SK-N-SH (cell line): ENCODE data around the gene WDFY1. TPM values are rescaled to one million over a fixed set of nuclear protein-coding genes. Genes with fewer than 3 reads are reported as not detected.

ENCODE experiments used
- CTCF ChIA-PET: fragments of 300-600, 350-600 bp; formaldehyde crosslinking; extraction: SDS; loops from one replicate; lab custom pipeline; 2021; lab: Yijun Ruan, JAX
- POLR2A ChIA-PET: fragments of 350-600 bp; sonication (Branson Sonifier 250); formaldehyde crosslinking; extraction: SDS; loops from one replicate; lab custom pipeline; 2020; ENCODE audit warnings: antibody characterized with exemption, inconsistent platforms; lab: Yijun Ruan, JAX
- DNase-seq: peaks from one replicate; pipeline ENCODE4 v3.0.0; 2012
- H2AFZ ChIP-seq: fragments of 200-600 bp; sonication (generic); 2 replicates; pipeline ENCODE4 v1.8.1; 2016; ENCODE audit warnings: antibody characterized with exemption, mild to moderate bottlenecking, low read depth
- H3F3A ChIP-seq: fragments of 200-600 bp; sonication (generic); replicated peaks from 2 replicates; pipeline ENCODE3; 2016; ENCODE audit warnings: antibody characterized with exemption, mild to moderate bottlenecking; ENCODE audit not compliant: insufficient read depth
- H3K27ac ChIP-seq, 2 experiments: fragments of 200-500 bp in 1 of 2; fragments of 200-600 bp in 1 of 2; sonication (Bioruptor generic) in 1 of 2; sonication (generic), shearing (Covaris generic) in 1 of 2; 2 replicates each; pipeline versions ENCODE4 v1.5.1 to v1.6.1; 2014 to 2016; ENCODE audit warnings: low read depth in 2 of 2, inconsistent platforms in 1 of 2, low read length in 1 of 2, mild to moderate bottlenecking in 1 of 2, mixed read lengths in 1 of 2
- H3K27me3 ChIP-seq: fragments of 200-600 bp; sonication (generic), shearing (Covaris generic); 2 replicates; pipeline ENCODE4 v1.6.1; 2016; ENCODE audit warnings: mixed run types; ENCODE audit not compliant: insufficient read depth
- H3K36me3 ChIP-seq, 2 experiments: fragments of 200-500 bp in 1 of 2; fragments of 200-600 bp in 1 of 2; sonication (Bioruptor generic) in 1 of 2; sonication (generic) in 1 of 2; replicated peaks in 1 of 2; 2 replicates each; pipeline versions ENCODE3 to v1.5.1; 2014 to 2016; ENCODE audit warnings: low read length in 1 of 2, mild to moderate bottlenecking in 1 of 2; ENCODE audit not compliant: insufficient read depth in 2 of 2, control insufficient read depth in 1 of 2
- H3K4me1 ChIP-seq, 2 experiments: fragments of 200-500 bp in 1 of 2; fragments of 200-600 bp in 1 of 2; sonication (Bioruptor generic) in 1 of 2; sonication (generic), shearing (Covaris generic) in 1 of 2; 2 replicates each; pipeline versions ENCODE4 v1.5.1 to v1.6.1; 2014 to 2016; ENCODE audit warnings: low read depth in 1 of 2, low read length in 1 of 2, mixed run types in 1 of 2; ENCODE audit not compliant: insufficient read depth in 2 of 2, control insufficient read depth in 1 of 2
- H3K4me2 ChIP-seq: fragments of 200-600 bp; sonication (generic), shearing (Covaris generic); 2 replicates; pipeline ENCODE4 v1.6.1; 2017; ENCODE audit warnings: mixed run types
- H3K4me3 ChIP-seq, 2 experiments: fragments of 200-500 bp in 1 of 2; fragments of 200-600 bp in 1 of 2; sonication (Bioruptor generic) in 1 of 2; sonication (generic), shearing (Covaris generic) in 1 of 2; 2 replicates each; pipeline versions ENCODE4 v1.5.1 to v1.8.1; 2014 to 2016; ENCODE audit warnings: low read depth in 2 of 2, inconsistent platforms in 1 of 2, low read length in 1 of 2, mild to moderate bottlenecking in 1 of 2, mixed read lengths in 1 of 2, moderate library complexity in 1 of 2
- H3K79me2 ChIP-seq: fragments of 200-600 bp; sonication (generic); 2 replicates; pipeline ENCODE4 v1.8.1; 2017; ENCODE audit warnings: mild to moderate bottlenecking; ENCODE audit not compliant: insufficient read depth
- H3K9ac ChIP-seq: fragments of 200-600 bp; sonication (generic); 2 replicates; pipeline ENCODE4 v1.6.1; 2017; ENCODE audit warnings: mixed run types
- H3K9me2 ChIP-seq: fragments of 200-600 bp; sonication (generic); 2 replicates; pipeline ENCODE4 v1.6.1; 2017; ENCODE audit warnings: mixed run types
- H3K9me3 ChIP-seq: fragments of 200-600 bp; sonication (generic); 2 replicates; pipeline ENCODE4 v1.6.1; 2017; ENCODE audit warnings: mixed run types, mild to moderate bottlenecking, moderate library complexity
- H4K20me1 ChIP-seq: fragments of 200-600 bp; sonication (generic); 2 replicates; pipeline ENCODE4 v1.6.1; 2017; ENCODE audit warnings: mild to moderate bottlenecking, mixed run types; ENCODE audit not compliant: insufficient read depth
- EP300 ChIP-seq, 2 experiments: IDR thresholded peaks; 2 replicates each; pipeline versions ENCODE4 v1.4.0 to v1.6.1; 2012; ENCODE audit warnings: borderline replicate concordance in 1 of 2, low read depth in 1 of 2, low read length in 1 of 2
- EZH2phosphoT487 ChIP-seq: fragments of 200-600 bp; sonication (generic); IDR thresholded peaks from 2 replicates; pipeline ENCODE4 v1.6.1; 2017; ENCODE audit warnings: low read depth, mixed run types, mild to moderate bottlenecking, antibody characterized with exemption, moderate library complexity, borderline replicate concordance
- FOXJ3 ChIP-seq: sonication (generic); formaldehyde crosslinking; IDR thresholded peaks from 2 replicates; pipeline ENCODE4 v1.5.1; 2020; ENCODE audit warnings: mild to moderate bottlenecking, missing genetic modification reagents
- RFX5 ChIP-seq: IDR thresholded peaks from 2 replicates; pipeline ENCODE4 v1.6.1; 2012; ENCODE audit warnings: mild to moderate bottlenecking, improper control_type of control experiment, low read length
- TCF12 ChIP-seq: IDR thresholded peaks from 2 replicates; pipeline ENCODE4 v1.4.0; 2012
- TEAD4 ChIP-seq: IDR thresholded peaks from 2 replicates; pipeline ENCODE4 v1.4.0; 2012; ENCODE audit warnings: mild to moderate bottlenecking, borderline replicate concordance; ENCODE audit not compliant: insufficient read depth
- WGBS: methylation state at CpG from one replicate; pipeline ENCODE4 v1.1.6; 2017; ENCODE audit warnings: low lambda C conversion rate; 5-methylcytosine and 5-hydroxymethylcytosine counted together
- polyA plus RNA-seq, 3 experiments: library from polyadenylated mRNA; depleted of rRNA; stranded (reverse); fragments of >200 nt; gene quantifications; 2 replicates each; pipeline ENCODE4 v1.2.3, GENCODE V29; 2012
- TF ChIP-seq, protein P1 (sequence below): fragments of 150-350 bp; IDR thresholded peaks from 2 replicates; pipeline ENCODE4 v1.6.1; 2016; ENCODE audit warnings: mild to moderate bottlenecking, low read depth, low read length
- TF ChIP-seq, protein P2 (sequence below): IDR thresholded peaks from 2 replicates; pipeline ENCODE4 v1.4.0; 2012; ENCODE audit warnings: low read depth, borderline replicate concordance

Gene WDFY1
- polyA plus RNA-seq, 1 of the 3 experiments (the other 2 are of a cell fraction), result 21.7 TPM

DNA sequence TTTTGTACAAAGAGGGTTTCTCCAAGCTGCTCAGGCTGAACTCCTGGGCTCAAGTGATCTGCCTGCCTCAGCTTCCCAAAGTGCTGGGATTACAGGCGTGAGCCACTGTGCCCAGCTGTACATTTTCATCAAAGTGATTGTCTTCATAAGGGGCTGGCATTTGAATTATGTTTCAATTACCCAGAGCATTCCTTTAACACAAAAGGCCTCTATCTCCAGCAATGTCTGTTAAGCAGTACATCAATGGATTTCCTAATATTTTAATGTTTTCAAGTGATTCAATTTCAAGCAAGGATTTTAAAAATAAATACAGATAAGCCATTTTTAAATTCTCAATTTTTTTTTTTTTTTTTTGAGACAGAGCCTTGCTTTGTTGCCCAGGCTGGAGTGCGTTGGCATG, 56.9 kb downstream of the WDFY1 start (continued):
- TF ChIP-seq, protein P1, sequence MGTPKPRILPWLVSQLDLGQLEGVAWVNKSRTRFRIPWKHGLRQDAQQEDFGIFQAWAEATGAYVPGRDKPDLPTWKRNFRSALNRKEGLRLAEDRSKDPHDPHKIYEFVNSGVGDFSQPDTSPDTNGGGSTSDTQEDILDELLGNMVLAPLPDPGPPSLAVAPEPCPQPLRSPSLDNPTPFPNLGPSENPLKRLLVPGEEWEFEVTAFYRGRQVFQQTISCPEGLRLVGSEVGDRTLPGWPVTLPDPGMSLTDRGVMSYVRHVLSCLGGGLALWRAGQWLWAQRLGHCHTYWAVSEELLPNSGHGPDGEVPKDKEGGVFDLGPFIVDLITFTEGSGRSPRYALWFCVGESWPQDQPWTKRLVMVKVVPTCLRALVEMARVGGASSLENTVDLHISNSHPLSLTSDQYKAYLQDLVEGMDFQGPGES, result no peak
- no peak for TF ChIP-seq RFX5
- no peak for TF ChIP-seq EP300 (IDR thresholded peaks at IDR 0.05; ENCODE audit: borderline replicate concordance in 1 of 2, low read depth in 1 of 2, low read length in 1 of 2)
- TF ChIP-seq TEAD4, result no peak

DNA sequence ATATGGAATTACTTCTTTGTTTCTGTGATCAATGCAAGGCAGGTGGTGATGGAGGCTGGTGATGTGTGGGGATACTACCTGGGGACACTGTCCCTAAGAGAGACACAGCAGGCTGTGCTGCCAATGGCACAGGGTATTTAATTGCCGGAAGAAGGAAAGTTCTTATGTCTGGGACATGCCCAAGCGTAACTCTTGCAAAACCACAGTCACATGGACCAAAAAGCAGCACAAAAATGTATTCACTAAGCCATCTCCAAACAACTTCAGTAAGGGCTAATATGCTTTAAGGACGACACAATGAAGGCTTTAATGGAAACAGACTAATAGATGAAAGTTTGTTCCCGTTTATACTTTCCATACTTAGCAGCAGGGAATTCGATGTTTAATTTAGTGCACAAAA, 58.0 kb downstream of the WDFY1 start:
- POLR2A ChIA-PET, result no interaction called here
- DNase-seq, result no peak
- H3K27ac ChIP-seq, result peak overlapping the region in 1 of 2 experiments; percentile 35; a peak in 1 of 4 replicates

DNA sequence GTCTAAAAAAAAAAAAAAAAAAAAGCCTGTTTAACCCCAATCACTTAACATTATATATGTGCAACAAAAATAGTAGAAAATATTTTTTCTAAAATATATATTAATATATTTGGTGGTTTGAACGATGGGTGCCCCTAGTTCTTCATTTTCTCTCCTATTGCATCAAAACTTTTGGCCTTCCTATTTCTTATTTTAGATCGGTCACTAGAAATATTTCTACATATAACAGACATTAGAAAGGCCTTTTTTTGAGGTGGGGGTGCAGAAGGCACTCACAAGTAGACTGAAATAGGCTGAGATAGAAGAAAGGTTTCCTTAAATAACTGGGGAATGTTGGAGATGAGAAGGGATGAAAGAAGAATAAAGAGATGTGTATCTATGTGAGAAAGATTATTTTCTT, 58.4 kb downstream of the WDFY1 start:
- Histone ChIP-seq H3K9me2 (no peaks in the 10 kb centered on the region), H4K20me1 (no peaks in the 10 kb centered on the region), H3K27ac (peak overlapping the region in 1 of 2 experiments; percentile 35; a peak in 1 of 4 replicates)
- CTCF ChIA-PET, result no interaction called here
- TF ChIP-seq EZH2phosphoT487 (no peak), TCF12 (no peak), FOXJ3 (CRISPR knock-in tag) (no peak)
- TF ChIP-seq, protein P2, sequence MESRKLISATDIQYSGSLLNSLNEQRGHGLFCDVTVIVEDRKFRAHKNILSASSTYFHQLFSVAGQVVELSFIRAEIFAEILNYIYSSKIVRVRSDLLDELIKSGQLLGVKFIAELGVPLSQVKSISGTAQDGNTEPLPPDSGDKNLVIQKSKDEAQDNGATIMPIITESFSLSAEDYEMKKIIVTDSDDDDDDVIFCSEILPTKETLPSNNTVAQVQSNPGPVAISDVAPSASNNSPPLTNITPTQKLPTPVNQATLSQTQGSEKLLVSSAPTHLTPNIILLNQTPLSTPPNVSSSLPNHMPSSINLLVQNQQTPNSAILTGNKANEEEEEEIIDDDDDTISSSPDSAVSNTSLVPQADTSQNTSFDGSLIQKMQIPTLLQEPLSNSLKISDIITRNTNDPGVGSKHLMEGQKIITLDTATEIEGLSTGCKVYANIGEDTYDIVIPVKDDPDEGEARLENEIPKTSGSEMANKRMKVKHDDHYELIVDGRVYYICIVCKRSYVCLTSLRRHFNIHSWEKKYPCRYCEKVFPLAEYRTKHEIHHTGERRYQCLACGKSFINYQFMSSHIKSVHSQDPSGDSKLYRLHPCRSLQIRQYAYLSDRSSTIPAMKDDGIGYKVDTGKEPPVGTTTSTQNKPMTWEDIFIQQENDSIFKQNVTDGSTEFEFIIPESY, result no peak
- TF ChIP-seq, all 33 proteins: peak for 0
- no peak overlapping the region for H3K4me3 ChIP-seq
- peaks cover 5 to 52% of the 10 kb centered on the region in 2 experiments for H3K36me3 ChIP-seq
- POLR2A ChIA-PET, result no interaction called here
- no peak overlapping the region for H3K4me2 ChIP-seq
- no peaks in the 10 kb centered on the region for H3K9me3 ChIP-seq
- no peak overlapping the region for H2AFZ ChIP-seq
- no peaks in the 10 kb centered on the region for H3K79me2 ChIP-seq
- H3F3A ChIP-seq, result peaks cover 8% of the 10 kb centered on the region
- H3K9ac ChIP-seq, result no peak overlapping the region
- H3K27me3 ChIP-seq, result no peaks in the 10 kb centered on the region
- DNase-seq, result no peak
- 0% methylated on average over 2 of the region's 2 CpGs for WGBS
- H3K4me1 ChIP-seq, result no peaks in the 10 kb centered on the region; a peak in 1 of 4 replicates

More for the DNA sequence above, 58.0 kb downstream of the WDFY1 start:
- H3K9me3 ChIP-seq, result no peaks in the 10 kb centered on the region
- no peaks in the 10 kb centered on the region; a peak in 1 of 4 replicates for H3K4me1 ChIP-seq
- no peak overlapping the region for H3K4me3 ChIP-seq
- H3K36me3 ChIP-seq, result peaks cover 5 to 48% of the 10 kb centered on the region in 2 experiments
- no peaks in the 10 kb centered on the region for H3K79me2 ChIP-seq
- H3K9me2 ChIP-seq, result no peaks in the 10 kb centered on the region
- CTCF ChIA-PET, result no interaction called here
- no peaks in the 10 kb centered on the region for H4K20me1 ChIP-seq
- H2AFZ ChIP-seq, result no peak overlapping the region
- TF ChIP-seq FOXJ3 (CRISPR knock-in tag), result no peak
- H3K4me2 ChIP-seq, result no peak overlapping the region
- WGBS, result 92% methylated on average over 5 of the region's 5 CpGs
- H3K27me3 ChIP-seq, result no peaks in the 10 kb centered on the region
- peaks cover 10% of the 10 kb centered on the region for H3F3A ChIP-seq
- no peak overlapping the region for H3K9ac ChIP-seq
